ENCODE results near the gene PANK1.

- no peak for TF ChIP-seq TSHZ2 (CRISPR knock-in tag; IDR thresholded peaks at IDR 0.05)
- no peak for TF ChIP-seq OSR1 (CRISPR knock-in tag; IDR thresholded peaks at IDR 0.05)
- TF ChIP-seq CSRNP3 (CRISPR knock-in tag; IDR thresholded peaks at IDR 0.05), result no peak
- TF ChIP-seq PATZ1 (CRISPR knock-in tag; IDR thresholded peaks at IDR 0.05; ENCODE audit: borderline replicate concordance), result no peak
- TF ChIP-seq RARB (CRISPR knock-in tag; IDR thresholded peaks at IDR 0.05), result no peak
Observed at GRCh38 chr10:89622151-89622550, 22.9 kb downstream of the PANK1 start.

All from SK-N-SH treated with all-trans-retinoic acid at 6 μM for 48 hours (cell line).